ENCODE measurements around the gene TPCN1. TPM values are rescaled to one million over a fixed set of nuclear protein-coding genes. Genes with fewer than 3 reads are reported as not detected.

The TPCN1 gene
- total RNA-seq, 2 donors from 2014 or later = 18.9 to 30.8 TPM

DNA sequence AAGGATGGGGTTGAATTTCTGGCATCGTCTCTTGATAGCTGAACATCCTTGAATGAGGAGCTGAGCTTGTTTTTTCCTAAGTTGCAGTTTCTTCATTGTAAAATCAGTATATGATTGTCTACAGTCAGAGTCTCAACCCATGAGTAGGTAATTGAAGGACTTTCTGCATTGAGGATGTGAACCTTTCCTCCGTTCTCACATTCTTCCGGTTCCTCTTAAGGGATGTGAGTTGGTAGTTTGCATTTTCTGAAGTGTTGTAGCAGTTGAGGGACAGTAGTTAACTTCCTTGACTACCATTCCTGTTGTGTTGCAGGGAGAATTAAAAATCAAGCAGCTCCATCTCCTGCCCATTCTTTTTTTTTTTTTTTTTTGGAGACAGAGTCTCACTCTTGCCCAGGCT, 19.1 kb downstream of the TPCN1 start:
- WGBS, 2 experiments (ENCODE audit: insufficient coverage in 1 of 2, insufficient read length in 1 of 2) = 93% methylated on average over 3 of the region's 3 CpGs
- peaks cover 11% of the 10 kb centered on the region for H3K36me3 Mint-ChIP-seq (ENCODE audit: low read depth)

DNA sequence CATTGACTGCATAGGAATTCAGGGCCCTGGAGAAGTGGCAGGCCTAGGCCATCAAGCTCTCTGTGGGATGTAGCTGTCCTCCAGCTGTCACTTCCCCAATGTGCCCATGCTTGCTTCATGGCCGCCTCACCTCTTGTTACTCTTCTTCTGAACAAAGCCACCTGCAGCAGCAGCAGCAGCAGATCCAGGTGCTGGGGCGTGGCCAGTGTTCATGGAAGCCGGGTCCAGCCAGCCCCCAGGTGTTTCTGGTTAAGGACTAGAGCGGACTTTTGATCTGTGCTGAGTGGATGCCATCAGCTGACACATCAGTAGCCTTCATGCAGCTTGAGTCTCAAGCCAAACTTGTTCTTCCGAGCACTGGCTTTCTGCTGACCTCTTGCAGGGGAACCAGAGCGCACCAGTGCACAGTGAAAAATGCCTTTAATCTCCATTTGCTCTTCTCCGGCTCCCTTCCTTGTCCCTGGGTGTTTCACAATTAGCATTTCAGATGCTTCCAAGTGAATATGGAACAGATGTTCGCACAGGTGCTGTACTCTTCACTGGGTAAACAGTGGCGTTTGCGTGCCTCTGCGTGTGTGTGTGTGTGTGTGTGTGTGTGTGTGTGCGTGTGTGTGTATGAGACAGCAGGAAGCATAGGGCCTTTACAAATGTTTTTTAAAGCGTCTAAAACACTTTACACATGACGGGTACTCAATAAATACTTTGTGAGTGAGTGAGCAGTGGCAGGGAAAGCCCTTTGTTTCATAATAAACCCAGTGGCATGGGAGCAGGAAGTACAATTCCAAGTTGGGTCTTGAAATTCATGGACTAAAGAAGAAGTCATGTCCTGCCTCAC, 20.1 kb downstream of the TPCN1 start:
- H3K4me1 ChIP-seq (ENCODE audit: control insufficient read depth, insufficient read depth, low read length) = peaks cover 4% of the 10 kb centered on the region
- Mint-ChIP-seq H3K36me3 (ENCODE audit: low read depth) (peaks cover 11% of the 10 kb centered on the region), H3K9me3 (no peaks in the 10 kb centered on the region), H3K27me3 (ENCODE audit: insufficient read depth) (peaks cover 22% of the 10 kb centered on the region), H3K4me3 (no peak overlapping the region), H3K4me1 (peaks cover 16% of the 10 kb centered on the region), H3K27ac (no peak overlapping the region)
- no peak overlapping the region for H3K9ac ChIP-seq (ENCODE audit: extremely low read depth, low read length, poor library complexity, severe bottlenecking)
- WGBS, 2 experiments (ENCODE audit: insufficient coverage in 1 of 2, insufficient read length in 1 of 2) = 89 to 94% methylated on average over 6 to 14 of the region's 14 CpGs
- no peak overlapping the region for H3K4me3 ChIP-seq (ENCODE audit: low read length)
- DNase-seq = peak; percentile 63
- TF ChIP-seq, protein P1, sequence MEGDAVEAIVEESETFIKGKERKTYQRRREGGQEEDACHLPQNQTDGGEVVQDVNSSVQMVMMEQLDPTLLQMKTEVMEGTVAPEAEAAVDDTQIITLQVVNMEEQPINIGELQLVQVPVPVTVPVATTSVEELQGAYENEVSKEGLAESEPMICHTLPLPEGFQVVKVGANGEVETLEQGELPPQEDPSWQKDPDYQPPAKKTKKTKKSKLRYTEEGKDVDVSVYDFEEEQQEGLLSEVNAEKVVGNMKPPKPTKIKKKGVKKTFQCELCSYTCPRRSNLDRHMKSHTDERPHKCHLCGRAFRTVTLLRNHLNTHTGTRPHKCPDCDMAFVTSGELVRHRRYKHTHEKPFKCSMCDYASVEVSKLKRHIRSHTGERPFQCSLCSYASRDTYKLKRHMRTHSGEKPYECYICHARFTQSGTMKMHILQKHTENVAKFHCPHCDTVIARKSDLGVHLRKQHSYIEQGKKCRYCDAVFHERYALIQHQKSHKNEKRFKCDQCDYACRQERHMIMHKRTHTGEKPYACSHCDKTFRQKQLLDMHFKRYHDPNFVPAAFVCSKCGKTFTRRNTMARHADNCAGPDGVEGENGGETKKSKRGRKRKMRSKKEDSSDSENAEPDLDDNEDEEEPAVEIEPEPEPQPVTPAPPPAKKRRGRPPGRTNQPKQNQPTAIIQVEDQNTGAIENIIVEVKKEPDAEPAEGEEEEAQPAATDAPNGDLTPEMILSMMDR (conservative IDR thresholded peaks at IDR 0.05) = no peak
- H3K9me3 ChIP-seq (ENCODE audit: control insufficient read depth, low read length) = no peaks in the 10 kb centered on the region
- no peaks in the 10 kb centered on the region for H3K36me3 ChIP-seq (ENCODE audit: control insufficient read depth, insufficient read depth, low read length)
- peaks cover 21% of the 10 kb centered on the region for H3K27me3 ChIP-seq (ENCODE audit: control insufficient read depth, insufficient read depth, low read length, poor library complexity, severe bottlenecking)
- H3K27ac ChIP-seq (ENCODE audit: low read depth, low read length) = no peak overlapping the region

More for the DNA sequence above, 19.1 kb downstream of the TPCN1 start:
- Mint-ChIP-seq H3K27me3 (ENCODE audit: insufficient read depth) (peaks cover 19% of the 10 kb centered on the region), H3K9me3 (no peaks in the 10 kb centered on the region), H3K4me1 (peaks cover 7% of the 10 kb centered on the region), H3K27ac (no peak overlapping the region), H3K4me3 (no peak overlapping the region)
- Histone ChIP-seq H3K9me3 (ENCODE audit: control insufficient read depth, low read length) (no peaks in the 10 kb centered on the region), H3K4me1 (ENCODE audit: control insufficient read depth, insufficient read depth, low read length) (no peaks in the 10 kb centered on the region), H3K4me3 (ENCODE audit: low read length) (no peak overlapping the region), H3K27me3 (ENCODE audit: control insufficient read depth, insufficient read depth, low read length, poor library complexity, severe bottlenecking) (peaks cover 12% of the 10 kb centered on the region), H3K27ac (ENCODE audit: low read depth, low read length) (no peak overlapping the region), H3K9ac (ENCODE audit: extremely low read depth, low read length, poor library complexity, severe bottlenecking) (no peak overlapping the region), H3K36me3 (ENCODE audit: control insufficient read depth, insufficient read depth, low read length) (no peaks in the 10 kb centered on the region)
- no peak for DNase-seq
- TF ChIP-seq, protein P1 (conservative IDR thresholded peaks at IDR 0.05) = no peak

DNA sequence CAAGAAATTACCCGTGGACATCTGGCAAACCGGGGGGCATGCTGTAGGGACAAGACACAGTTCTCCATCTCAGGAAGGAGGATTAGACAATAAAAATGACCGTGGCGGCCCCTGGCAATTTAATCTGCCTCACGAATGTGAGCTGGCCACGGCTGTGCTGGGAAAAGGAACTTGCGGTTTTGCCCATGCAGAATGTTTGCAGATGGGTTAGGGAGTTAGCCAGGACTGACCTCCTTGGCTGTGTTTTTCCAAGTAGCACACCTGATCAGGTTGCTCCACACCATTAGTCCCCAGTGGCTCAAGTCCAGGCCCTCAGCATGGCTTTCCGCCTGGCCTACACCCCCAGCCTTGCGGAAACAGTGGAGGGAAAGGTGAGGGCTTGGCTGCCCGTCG, 20.8 kb downstream of the TPCN1 start:
- 95 to 97% methylated on average over 9 to 11 of the region's 11 CpGs for WGBS, 2 experiments (ENCODE audit: insufficient coverage in 1 of 2, insufficient read length in 1 of 2)
- no peak overlapping the region for H3K27ac ChIP-seq (ENCODE audit: low read depth, low read length)
- TF ChIP-seq, protein P1 (conservative IDR thresholded peaks at IDR 0.05) = no peak

More for the DNA sequence above, 20.8 kb downstream of the TPCN1 start:
- Histone ChIP-seq H3K27me3 (ENCODE audit: control insufficient read depth, insufficient read depth, low read length, poor library complexity, severe bottlenecking) (peaks cover 27% of the 10 kb centered on the region), H3K4me3 (ENCODE audit: low read length) (no peak overlapping the region), H3K9ac (ENCODE audit: extremely low read depth, low read length, poor library complexity, severe bottlenecking) (no peak overlapping the region), H3K4me1 (ENCODE audit: control insufficient read depth, insufficient read depth, low read length) (peaks cover 4% of the 10 kb centered on the region), H3K9me3 (ENCODE audit: control insufficient read depth, low read length) (no peaks in the 10 kb centered on the region), H3K36me3 (ENCODE audit: control insufficient read depth, insufficient read depth, low read length) (no peaks in the 10 kb centered on the region)
- Mint-ChIP-seq H3K4me1 (peaks cover 20% of the 10 kb centered on the region), H3K27me3 (ENCODE audit: insufficient read depth) (peaks cover 26% of the 10 kb centered on the region), H3K36me3 (ENCODE audit: low read depth) (peaks cover 11% of the 10 kb centered on the region), H3K27ac (no peak overlapping the region), H3K9me3 (no peaks in the 10 kb centered on the region), H3K4me3 (no peak overlapping the region)
- DNase-seq = no peak

All from endodermal cell (in vitro differentiated cells).